Panc1 (cell line): ENCODE results near the gene SESTD1. TPM values are rescaled to one million over a fixed set of nuclear protein-coding genes. Genes with fewer than 3 reads are reported as not detected.
A peak's percentile ranks its signal among the peaks of the same experiment; 100 is the strongest.
"Not testable (repeated sequence)": the region's sequence is repeated elsewhere in the genome, so short reads cannot be mapped to it uniquely, and the experiment has no call there.

Source experiments
- ATAC-seq: fragments of 200-7000 bp; cut with Tn5 transposase; 2 replicates; pipeline ENCODE4 v1.9.1; 2020; ENCODE audit warnings: mild to moderate bottlenecking, moderate library complexity
- BruUV-seq: library from RNA; stranded (reverse); fragments of 400-500 nt; replicated peaks from 2 replicates; lab custom pipeline; 2021; lab: Mats Ljungman, UMichigan
- CTCF ChIA-PET: fragments of 300-600 bp; sonication (Branson Sonifier 250); formaldehyde crosslinking; loops from one replicate; lab custom pipeline; 2022; ENCODE audit warnings: antibody characterized with exemption; lab: Charles Lee
- POLR2A ChIA-PET: fragments of 300-600 bp; sonication (Branson Sonifier 250); formaldehyde crosslinking; loops from one replicate; lab custom pipeline; 2022; ENCODE audit warnings: antibody characterized with exemption; lab: Charles Lee
- DNase-seq: peaks from one replicate; pipeline ENCODE4 v3.0.0-alpha.2; 2010; ENCODE audit warnings: low read depth, low spot score
- H3K27ac ChIP-seq: 2 replicates; pipeline ENCODE4 v1.5.1; 2011; ENCODE audit warnings: mild to moderate bottlenecking, low read length, inconsistent platforms
- H3K27me3 ChIP-seq: fragments of 200-500 bp; sonication (Bioruptor generic); 2 replicates; pipeline ENCODE4 v1.6.0; 2014; ENCODE audit warnings: low read length, inconsistent platforms; ENCODE audit not compliant: control insufficient read depth, insufficient read depth
- H3K36me3 ChIP-seq: fragments of 200-500 bp; sonication (Bioruptor generic); 2 replicates; pipeline ENCODE4 v1.5.1; 2014; ENCODE audit warnings: inconsistent platforms, mild to moderate bottlenecking, low read length, moderate library complexity; ENCODE audit not compliant: control insufficient read depth, insufficient read depth
- H3K4me1 ChIP-seq: 2 replicates; pipeline ENCODE4 v1.5.1; 2011; ENCODE audit warnings: inconsistent platforms, mild to moderate bottlenecking, low read length, moderate library complexity; ENCODE audit not compliant: control insufficient read depth, insufficient read depth
- H3K4me3 ChIP-seq, 2 experiments: 2 replicates each; pipeline ENCODE4 v1.5.1; 2011 to 2012; ENCODE audit warnings: low read depth in 2 of 2, low read length in 2 of 2, mild to moderate bottlenecking in 2 of 2, inconsistent platforms in 1 of 2, moderate library complexity in 1 of 2
- H3K9me3 ChIP-seq: fragments of 200-500 bp; sonication (Bioruptor generic); 2 replicates; pipeline ENCODE4 v1.5.1; 2014; ENCODE audit warnings: low read depth, mild to moderate bottlenecking, inconsistent platforms, low read length, moderate library complexity; ENCODE audit not compliant: control insufficient read depth, insufficient read depth
- CTCF ChIP-seq: fragments of 450-650 bp; IDR thresholded peaks from 2 replicates; pipeline ENCODE4 v1.5.1; 2017; ENCODE audit warnings: mild to moderate bottlenecking
- POLR2AphosphoS5 ChIP-seq: IDR thresholded peaks from 2 replicates; pipeline ENCODE4 v1.6.1; 2012; ENCODE audit warnings: mild to moderate bottlenecking, low read depth, low read length, moderate library complexity
- REST ChIP-seq, 2 experiments: IDR thresholded peaks; 2 replicates each; pipeline ENCODE4 v1.6.1; 2011 to 2012; ENCODE audit warnings: low read depth in 2 of 2, control low read depth in 1 of 2, low read length in 1 of 2, mild to moderate bottlenecking in 1 of 2, moderate library complexity in 1 of 2; ENCODE audit not compliant: insufficient read depth in 1 of 2
- SIN3A ChIP-seq: IDR thresholded peaks from 2 replicates; pipeline ENCODE4 v1.6.1; 2012; ENCODE audit warnings: low read depth, mild to moderate bottlenecking, low read length, moderate library complexity, borderline replicate concordance; ENCODE audit not compliant: insufficient read depth
- TCF7L2 ChIP-seq: IDR thresholded peaks from 2 replicates; pipeline ENCODE4 v1.6.1; 2011; ENCODE audit warnings: mild to moderate bottlenecking, low read depth, low read length, inconsistent platforms
- in situ Hi-C: cut with HindIII; loops from 2 replicates; pipeline ENCODE4 v1.10.0; 2016; ENCODE audit warnings: low sequenced_read_pairs, low pct_unique_long_range_greater_than_20kb
- intact Hi-C: fragments of 100-400 bp; cut with micrococcal nuclease; formaldehyde crosslinking; loops from one replicate; pipeline ENCODE4 v1.10.0; 2022; ENCODE audit not compliant: unreplicated experiment
- total RNA-seq: library from RNA; stranded (reverse); gene quantifications from one replicate; pipeline ENCODE4 v1.2.1, GENCODE V29; 2021; ENCODE audit not compliant: unreplicated experiment

The SESTD1 gene
- total RNA-seq, 1 experiment from 2014 or later: 31.3 TPM

GRCh38 chr2:179222076-179222475 lies 42.6 kb downstream of the SESTD1 start:
- no TSS peak for BruUV-seq
- in situ Hi-C loops (no loop called here), intact Hi-C loops (loop anchor here (10.0 kb wide), 1 partner anchor 203 kb away; no protein-coding TSS in a partner anchor)
- DNase-seq (no peak), ATAC-seq (no peak)
- ChIA-PET POLR2A (no interaction called here), CTCF (no interaction called here)
- Histone ChIP-seq H3K4me3 (no peak overlapping the region), H3K4me1 (no peaks in the 10 kb centered on the region), H3K9me3 (no peaks in the 10 kb centered on the region), H3K36me3 (no peaks in the 10 kb centered on the region), H3K27ac (no peak overlapping the region), H3K27me3 (no peaks in the 10 kb centered on the region)
- TF ChIP-seq SIN3A (no peak), TCF7L2 (no peak), CTCF (no peak), REST (IDR thresholded peaks at IDR 0.05; ENCODE audit: insufficient read depth in 1 of 2, low read depth in 2 of 2, low read length in 1 of 2) (no peak), POLR2AphosphoS5 (no peak)

- POLR2A ChIA-PET: no interaction called here
- ATAC-seq (peak; percentile 90), DNase-seq (peak; percentile 66)
- no TSS peak for BruUV-seq
- TF ChIP-seq SIN3A (no peak), CTCF (peak; percentile 91), REST (IDR thresholded peaks at IDR 0.05; ENCODE audit: insufficient read depth in 1 of 2, low read depth in 2 of 2, low read length in 1 of 2) (no peak)
- no peaks in the 10 kb centered on the region for H3K27me3 ChIP-seq
- H3K9me3 ChIP-seq: no peaks in the 10 kb centered on the region
- no peak overlapping the region for H3K27ac ChIP-seq
- H3K4me3 ChIP-seq: no peak overlapping the region
- in situ Hi-C loops (no loop called here), intact Hi-C loops (loop anchor here (2.0 to 5.0 kb wide), 2 partner anchors 224 to 533 kb away; no protein-coding TSS in a partner anchor)
- no peaks in the 10 kb centered on the region for H3K4me1 ChIP-seq
- no peaks in the 10 kb centered on the region for H3K36me3 ChIP-seq
- CTCF ChIA-PET: interaction anchor here (1.1 kb wide), 1 partner anchor 542 kb away, joined by 3 read pairs; no protein-coding TSS in a partner anchor
Observed at GRCh38 chr2:179218848-179219594, 45.6 kb downstream of the SESTD1 start.

- H3K4me1 ChIP-seq, in situ Hi-C loops, DNase-seq, ATAC-seq, H3K4me3 ChIP-seq, CTCF ChIA-PET, H3K36me3 ChIP-seq, BruUV-seq, H3K27me3 ChIP-seq, POLR2A ChIA-PET, H3K27ac ChIP-seq, H3K9me3 ChIP-seq: not testable (repeated sequence)
- intact Hi-C loops: loop anchor here (5.0 kb wide), 1 partner anchor 538 kb away; no protein-coding TSS in a partner anchor
Observed at GRCh38 chr2:179214671-179215070, 50.0 kb downstream of the SESTD1 start.
